ENCODE measurements around the gene DDX27.
"Not testable (repeated sequence)": the region's sequence is repeated elsewhere in the genome, so short reads cannot be mapped to it uniquely, and the experiment has no call there.

The DDX27 gene

GRCh38 chr20:49203746-49204145 lies 15.5 kb upstream of the DDX27 start:
- DNase-seq (ENCODE audit: extremely low read depth in 1 of 2, low read depth in 1 of 2): no peak

GRCh38 chr20:49207076-49207475 lies 12.1 kb upstream of the DDX27 start:
- no peak for DNase-seq (ENCODE audit: extremely low read depth in 1 of 2, low read depth in 1 of 2)

DNA sequence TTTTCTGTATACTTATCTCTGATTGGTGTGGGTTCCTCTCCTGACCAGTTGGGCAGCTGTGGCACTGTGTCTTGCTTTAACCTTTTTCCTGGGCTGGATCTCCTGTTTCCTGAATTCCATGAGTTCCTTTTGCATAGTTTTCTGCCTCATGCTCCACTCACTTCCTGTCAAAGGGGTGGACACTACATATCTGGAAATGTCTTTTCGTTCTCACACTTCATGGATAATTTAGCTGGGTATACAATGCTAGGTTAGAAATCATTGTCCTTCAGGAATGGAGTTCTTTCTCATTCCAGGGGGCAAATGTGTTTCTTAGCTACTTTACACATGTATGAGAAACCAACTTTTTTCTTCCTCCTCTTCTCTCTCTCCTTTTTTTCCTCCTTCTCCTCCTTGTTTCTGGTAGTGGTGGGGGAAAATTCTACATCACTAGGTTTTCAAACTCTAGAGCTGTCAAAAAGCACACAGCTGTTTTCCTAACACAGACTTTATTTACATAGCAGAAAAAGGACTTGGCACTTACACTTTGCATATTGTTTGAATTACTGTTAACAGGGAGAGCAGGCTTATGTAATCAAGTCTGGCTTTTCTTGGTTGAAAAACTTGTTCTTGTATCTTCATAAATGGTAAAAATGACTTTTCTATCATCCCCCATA lies 9.0 kb upstream of the DDX27 start:
- no peak for DNase-seq (ENCODE audit: extremely low read depth in 1 of 2, low read depth in 1 of 2)

- no peak for DNase-seq (ENCODE audit: extremely low read depth in 1 of 2, low read depth in 1 of 2)
Observed at GRCh38 chr20:49210757-49211110, 8.5 kb upstream of the DDX27 start.

GRCh38 chr20:49214571-49214970 lies 4.6 kb upstream of the DDX27 start:
- no peak for DNase-seq (ENCODE audit: extremely low read depth in 1 of 2, low read depth in 1 of 2)

- no peak for DNase-seq (ENCODE audit: extremely low read depth in 1 of 2, low read depth in 1 of 2)
Observed at GRCh38 chr20:49215232-49215631, 4.0 kb upstream of the DDX27 start.

DNA sequence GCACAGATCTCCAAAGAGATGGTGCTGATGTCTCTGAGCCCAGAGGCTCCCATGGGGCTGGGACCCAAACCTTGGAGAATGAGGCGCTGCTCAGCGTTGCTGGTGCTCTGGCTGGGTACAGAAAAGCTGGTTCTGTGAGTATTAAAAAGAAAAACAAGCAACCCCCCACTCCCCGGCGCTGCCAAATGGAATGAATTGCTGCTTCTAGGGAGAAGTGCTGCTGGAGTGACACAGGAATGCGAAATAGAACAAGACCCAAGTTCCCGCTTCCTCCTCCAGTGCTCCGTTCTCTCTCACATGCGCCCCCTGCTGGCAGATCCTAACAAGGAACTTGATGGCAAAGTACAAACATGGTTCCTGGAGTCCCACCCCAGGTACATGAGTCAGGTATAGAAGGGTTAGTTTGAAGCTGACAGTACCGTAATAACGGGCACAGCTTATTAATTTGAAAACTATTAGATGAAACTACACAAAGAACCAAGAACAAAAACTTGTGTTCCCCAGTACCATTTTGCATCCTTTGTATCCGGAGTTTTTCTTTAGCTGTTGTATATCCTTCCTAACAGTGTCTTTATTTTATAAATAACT lies 2.1 kb upstream of the DDX27 start:
- DNase-seq (ENCODE audit: extremely low read depth in 1 of 2, low read depth in 1 of 2): peak; percentile 91 to 93

- not testable (repeated sequence) for DNase-seq (ENCODE audit: extremely low read depth in 1 of 2, low read depth in 1 of 2)
Observed at GRCh38 chr20:49218739-49219090, 501 bp upstream of the DDX27 start.

DNA sequence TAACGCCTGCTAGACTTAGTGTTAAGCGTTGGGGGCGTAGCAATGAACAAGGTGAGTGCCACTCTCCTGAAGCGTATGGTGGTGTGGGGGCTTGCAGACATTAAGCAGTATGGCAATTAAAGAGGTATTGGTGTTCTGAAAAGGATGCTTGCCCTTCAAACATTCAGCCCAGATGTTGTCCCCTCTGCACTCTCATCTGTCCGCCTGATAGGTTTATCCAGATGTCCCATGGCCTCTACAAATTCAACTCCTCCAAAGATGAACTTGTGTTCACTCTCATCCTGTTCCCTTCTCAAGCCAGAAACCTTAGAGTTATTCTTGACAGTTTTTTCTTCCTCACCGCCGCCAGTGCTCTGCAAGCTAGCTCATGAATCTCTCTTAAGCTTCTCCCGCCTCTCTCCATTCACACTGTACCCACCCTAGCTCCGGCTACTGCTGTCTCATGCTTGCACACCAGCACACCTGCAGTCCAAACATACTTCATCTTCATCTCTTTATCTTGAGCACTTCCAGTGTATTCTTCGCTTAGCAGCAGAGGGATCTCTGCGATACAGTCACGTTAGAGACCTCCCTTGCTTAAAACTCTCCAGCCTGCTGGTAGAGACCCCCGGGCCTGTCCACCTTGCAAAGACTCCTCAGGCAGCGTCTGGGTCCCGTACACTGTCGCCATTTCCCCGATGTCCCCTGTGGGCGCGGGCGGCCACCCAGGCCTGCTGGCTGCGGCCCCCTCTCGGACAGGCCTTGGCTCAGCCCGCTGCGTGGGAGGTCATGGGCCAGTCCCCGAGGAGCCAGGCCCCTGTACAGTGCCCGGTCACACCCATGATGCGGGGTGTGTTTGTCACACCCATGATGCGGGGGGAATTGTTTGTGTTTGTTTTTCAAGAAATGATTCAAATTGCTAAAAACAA lies 962 bp downstream of the DDX27 start:
- no peak for DNase-seq (ENCODE audit: extremely low read depth in 1 of 2, low read depth in 1 of 2)

DNA sequence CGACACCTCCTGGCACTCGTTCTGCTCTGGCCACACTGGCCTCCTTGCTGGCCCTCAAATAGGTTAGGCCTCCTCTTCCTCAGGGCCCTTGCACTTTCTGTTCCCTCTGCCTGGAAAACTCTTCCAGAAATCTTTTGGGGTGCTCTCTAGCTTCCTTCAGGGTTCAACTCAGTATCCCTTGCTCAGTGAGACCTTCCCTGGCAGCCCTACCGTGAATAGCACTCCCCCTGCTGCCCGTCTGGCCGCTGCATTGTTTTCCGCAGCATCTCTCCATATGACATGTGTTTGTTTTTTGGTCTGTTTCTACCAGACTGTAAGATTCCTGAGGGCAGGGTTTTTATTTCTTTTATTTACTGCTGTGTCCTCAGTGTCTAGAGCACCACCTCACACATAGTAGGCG lies 6.7 kb downstream of the DDX27 start:
- DNase-seq (ENCODE audit: extremely low read depth in 1 of 2, low read depth in 1 of 2): no peak

- DNase-seq (ENCODE audit: extremely low read depth in 1 of 2, low read depth in 1 of 2): no peak
Observed at GRCh38 chr20:49228676-49229075, 9.5 kb downstream of the DDX27 start.

DNA sequence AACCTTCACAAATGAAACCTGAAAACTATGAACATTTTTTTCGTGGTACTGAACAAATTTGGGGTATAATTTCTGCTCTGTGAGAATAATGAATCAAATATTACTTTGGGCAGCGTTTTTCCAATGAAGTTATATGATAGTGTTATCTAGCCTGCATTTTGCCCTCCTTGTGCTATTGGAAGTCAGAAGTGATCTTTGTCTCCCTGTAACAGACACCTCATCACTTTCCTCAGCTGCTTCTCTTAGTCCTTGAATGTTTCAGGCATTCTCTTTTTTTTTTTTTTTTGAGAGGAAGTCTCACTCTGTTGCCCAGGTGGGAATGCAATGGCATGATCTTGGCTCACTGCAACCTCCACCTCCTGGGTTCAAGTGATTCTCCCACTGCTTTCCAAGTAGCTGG lies 10.2 kb downstream of the DDX27 start:
- no peak for DNase-seq (ENCODE audit: extremely low read depth in 1 of 2, low read depth in 1 of 2)

DNA sequence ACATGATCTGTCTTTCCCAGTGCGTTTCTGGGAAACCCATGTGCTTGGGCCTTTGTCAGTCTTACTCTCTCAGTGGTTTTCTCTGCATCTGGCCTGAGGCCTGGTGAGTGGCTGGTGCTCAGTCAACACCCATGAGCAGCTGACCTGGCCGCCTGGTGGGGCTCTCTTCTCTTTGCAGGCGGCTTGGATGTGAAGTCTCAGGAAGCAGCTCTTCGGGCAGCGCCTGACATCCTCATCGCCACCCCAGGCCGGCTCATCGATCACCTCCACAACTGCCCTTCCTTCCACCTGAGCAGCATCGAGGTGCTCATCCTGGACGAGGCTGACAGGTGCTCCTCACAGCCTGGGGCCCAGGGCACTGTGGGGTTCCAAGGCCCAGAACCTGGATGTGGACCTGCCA lies 10.8 kb downstream of the DDX27 start:
- no peak for DNase-seq (ENCODE audit: extremely low read depth in 1 of 2, low read depth in 1 of 2)

GRCh38 chr20:49230561-49231133 lies 11.4 kb downstream of the DDX27 start:
- no peak for DNase-seq (ENCODE audit: extremely low read depth in 1 of 2, low read depth in 1 of 2)

GRCh38 chr20:49231471-49231870 lies 12.3 kb downstream of the DDX27 start:
- no peak for DNase-seq (ENCODE audit: extremely low read depth in 1 of 2, low read depth in 1 of 2)

DNA sequence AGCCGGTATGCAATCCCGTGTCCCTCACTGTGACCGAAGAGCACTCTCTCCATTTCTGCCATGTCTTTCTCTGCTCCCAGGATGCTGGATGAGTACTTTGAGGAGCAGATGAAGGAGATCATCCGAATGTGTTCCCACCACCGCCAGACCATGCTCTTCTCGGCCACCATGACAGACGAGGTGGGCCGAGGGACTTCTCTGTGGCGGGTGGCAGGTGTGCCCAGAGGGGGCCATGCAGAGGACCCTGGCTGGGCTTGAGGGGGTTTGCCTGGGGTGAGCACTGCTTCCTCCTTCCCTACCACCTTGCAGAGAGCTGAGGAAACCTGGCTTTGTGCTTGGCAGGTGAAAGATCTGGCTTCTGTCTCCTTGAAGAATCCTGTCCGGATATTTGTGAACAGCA lies 14.0 kb downstream of the DDX27 start:
- no peak for DNase-seq (ENCODE audit: extremely low read depth in 1 of 2, low read depth in 1 of 2)

DNA sequence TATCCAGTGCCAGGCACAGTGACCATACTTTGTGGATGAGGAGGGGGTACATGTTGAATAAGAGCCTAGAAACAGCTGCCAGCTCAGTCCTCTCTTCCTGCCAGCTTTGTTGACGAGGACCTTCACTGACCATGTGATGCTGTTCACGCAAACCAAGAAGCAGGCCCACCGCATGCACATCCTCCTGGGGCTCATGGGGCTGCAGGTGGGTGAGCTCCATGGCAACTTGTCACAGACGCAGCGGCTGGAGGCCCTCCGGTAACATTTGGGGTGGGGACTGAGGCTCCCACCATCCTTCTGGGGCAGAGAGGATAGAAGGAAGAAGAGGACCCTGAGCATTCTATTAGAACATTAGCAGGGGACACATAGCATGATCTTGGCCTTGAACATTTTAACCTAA lies 15.6 kb downstream of the DDX27 start:
- DNase-seq (ENCODE audit: extremely low read depth in 1 of 2, low read depth in 1 of 2): no peak

- DNase-seq (ENCODE audit: extremely low read depth in 1 of 2, low read depth in 1 of 2): no peak
Observed at GRCh38 chr20:49236301-49236700, 17.1 kb downstream of the DDX27 start.

- DNase-seq (ENCODE audit: extremely low read depth in 1 of 2, low read depth in 1 of 2): no peak
Observed at GRCh38 chr20:49237531-49237930, 18.3 kb downstream of the DDX27 start.

- DNase-seq (ENCODE audit: extremely low read depth in 1 of 2, low read depth in 1 of 2): no peak
Observed at GRCh38 chr20:49245921-49246740, 26.9 kb downstream of the DDX27 start.

DNA sequence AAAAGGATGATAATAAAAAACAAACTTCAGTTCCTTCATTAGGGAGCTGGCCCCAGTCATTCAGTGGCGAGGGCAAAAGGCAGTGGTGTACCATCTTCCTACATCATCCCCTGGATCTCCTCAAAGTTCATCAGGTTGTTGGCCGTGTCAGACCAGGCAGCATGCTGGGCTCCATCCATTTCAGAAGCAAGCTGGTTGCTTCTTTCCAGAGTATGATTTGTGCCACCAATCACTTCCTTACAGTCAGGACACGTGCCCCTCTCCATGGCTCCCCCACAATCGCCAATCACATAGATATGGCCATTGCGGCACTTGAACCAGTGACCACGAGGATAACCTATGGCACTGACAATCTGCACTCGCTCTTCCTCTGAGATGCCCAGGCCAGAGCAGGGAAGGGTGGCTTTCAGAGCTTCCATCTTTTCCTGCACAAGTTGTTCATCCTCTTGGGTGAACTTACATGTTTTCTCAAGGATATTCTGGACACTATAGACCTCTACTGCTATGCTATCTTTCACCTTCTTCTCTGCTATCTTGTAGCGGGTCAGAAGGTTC lies 28.0 kb downstream of the DDX27 start:
- no peak for DNase-seq (ENCODE audit: extremely low read depth in 1 of 2, low read depth in 1 of 2)

Data from activated CD8-positive, alpha-beta memory T cell treated with anti-CD3 and anti-CD28 coated beads for 1 hour (primary cell).